PFSK-1 (cell line): ENCODE data around the gene TMPRSS9.

Experiments
- FOXP2 ChIP-seq: optimal IDR thresholded peaks from 2 replicates; pipeline ENCODE3; 2011; ENCODE audit warnings: borderline replicate concordance, control low read depth, inconsistent platforms; ENCODE audit not compliant: insufficient read depth; ENCODE audit errors: extremely low read length, extremely low read depth
- POLR2AphosphoS5 ChIP-seq: IDR thresholded peaks from 2 replicates; pipeline ENCODE4 v1.6.1; 2012; ENCODE audit warnings: low read depth, mild to moderate bottlenecking, control low read depth, low read length, moderate library complexity
- SIN3A ChIP-seq: IDR thresholded peaks from 2 replicates; pipeline ENCODE4 v1.6.1; 2012; ENCODE audit warnings: mild to moderate bottlenecking, low read length, moderate library complexity, borderline replicate concordance; ENCODE audit not compliant: insufficient read depth
- TAF1 ChIP-seq: IDR thresholded peaks from 2 replicates; pipeline ENCODE4 v1.6.1; 2012; ENCODE audit warnings: low read length, control low read depth, borderline replicate concordance; ENCODE audit not compliant: insufficient read depth
- TF ChIP-seq, protein P1 (sequence below), 2 experiments: IDR thresholded peaks; 2 replicates each; pipeline versions ENCODE4 v1.6.1 to v1.8.0; 2011 to 2012; ENCODE audit warnings: low read depth in 2 of 2, low read length in 2 of 2, control low read depth in 1 of 2, inconsistent platforms in 1 of 2, mild to moderate bottlenecking in 1 of 2, moderate library complexity in 1 of 2; ENCODE audit not compliant: insufficient read depth in 1 of 2

DNA sequence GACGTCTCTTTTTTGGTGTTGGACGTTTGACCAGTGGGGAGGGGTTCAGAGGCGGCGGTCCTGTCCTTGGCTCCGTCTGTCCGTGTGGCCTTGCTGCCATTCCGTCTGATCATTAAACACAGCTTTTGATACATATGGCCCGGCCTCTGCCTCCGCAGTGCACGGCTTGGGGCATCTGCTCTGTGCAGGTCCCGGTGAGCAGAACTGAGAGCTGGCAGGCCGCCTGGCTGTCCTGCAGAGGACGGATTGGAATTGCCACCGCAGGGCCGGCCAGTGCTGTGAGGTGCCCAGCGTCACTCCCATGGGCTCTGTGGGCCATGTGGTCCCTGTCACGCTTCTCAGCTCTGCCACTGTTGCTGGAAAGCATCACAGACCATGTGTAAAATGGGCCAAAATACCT is 5.4 kb upstream of the TMPRSS9 start:
- TF ChIP-seq, protein P1, sequence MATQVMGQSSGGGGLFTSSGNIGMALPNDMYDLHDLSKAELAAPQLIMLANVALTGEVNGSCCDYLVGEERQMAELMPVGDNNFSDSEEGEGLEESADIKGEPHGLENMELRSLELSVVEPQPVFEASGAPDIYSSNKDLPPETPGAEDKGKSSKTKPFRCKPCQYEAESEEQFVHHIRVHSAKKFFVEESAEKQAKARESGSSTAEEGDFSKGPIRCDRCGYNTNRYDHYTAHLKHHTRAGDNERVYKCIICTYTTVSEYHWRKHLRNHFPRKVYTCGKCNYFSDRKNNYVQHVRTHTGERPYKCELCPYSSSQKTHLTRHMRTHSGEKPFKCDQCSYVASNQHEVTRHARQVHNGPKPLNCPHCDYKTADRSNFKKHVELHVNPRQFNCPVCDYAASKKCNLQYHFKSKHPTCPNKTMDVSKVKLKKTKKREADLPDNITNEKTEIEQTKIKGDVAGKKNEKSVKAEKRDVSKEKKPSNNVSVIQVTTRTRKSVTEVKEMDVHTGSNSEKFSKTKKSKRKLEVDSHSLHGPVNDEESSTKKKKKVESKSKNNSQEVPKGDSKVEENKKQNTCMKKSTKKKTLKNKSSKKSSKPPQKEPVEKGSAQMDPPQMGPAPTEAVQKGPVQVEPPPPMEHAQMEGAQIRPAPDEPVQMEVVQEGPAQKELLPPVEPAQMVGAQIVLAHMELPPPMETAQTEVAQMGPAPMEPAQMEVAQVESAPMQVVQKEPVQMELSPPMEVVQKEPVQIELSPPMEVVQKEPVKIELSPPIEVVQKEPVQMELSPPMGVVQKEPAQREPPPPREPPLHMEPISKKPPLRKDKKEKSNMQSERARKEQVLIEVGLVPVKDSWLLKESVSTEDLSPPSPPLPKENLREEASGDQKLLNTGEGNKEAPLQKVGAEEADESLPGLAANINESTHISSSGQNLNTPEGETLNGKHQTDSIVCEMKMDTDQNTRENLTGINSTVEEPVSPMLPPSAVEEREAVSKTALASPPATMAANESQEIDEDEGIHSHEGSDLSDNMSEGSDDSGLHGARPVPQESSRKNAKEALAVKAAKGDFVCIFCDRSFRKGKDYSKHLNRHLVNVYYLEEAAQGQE (IDR thresholded peaks at IDR 0.05; ENCODE audit: insufficient read depth in 1 of 2, low read depth in 2 of 2, low read length in 2 of 2), result no peak
- TF ChIP-seq POLR2AphosphoS5 (no peak), TAF1 (no peak), SIN3A (no peak), FOXP2 (no peak)
